D721Med (cell line): ENCODE measurements around the gene HMGXB3.

Source experiments
- DNase-seq: peaks from one replicate; pipeline ENCODE4 v3.0.0; 2011; ENCODE audit warnings: low spot score; ENCODE audit not compliant: insufficient read length
- FAIRE-seq: peaks from 2 replicates; lab custom pipeline; 2011; peaks lifted over from hg19 to GRCh38; lab: Jason Lieb, UNC
- CTCF ChIP-seq: IDR thresholded peaks from 2 replicates; pipeline ENCODE4 v1.5.1; 2012; ENCODE audit warnings: mild to moderate bottlenecking, control low read depth; ENCODE audit not compliant: insufficient read depth; ENCODE audit errors: missing control alignments

The HMGXB3 gene

GRCh38 chr5:150075233-150075632 lies 74.7 kb downstream of the HMGXB3 start:
- no peak for DNase-seq
- TF ChIP-seq CTCF, result no peak
- FAIRE-seq, result no peak

- FAIRE-seq, result no peak
These were observed 75.3 kb downstream of the HMGXB3 start for GRCh38 chr5:150075806-150076205.

GRCh38 chr5:150077060-150077459 lies 76.5 kb downstream of the HMGXB3 start:
- no peak for DNase-seq
- no peak for TF ChIP-seq CTCF
- no peak for FAIRE-seq

More at GRCh38 chr5:150075806-150076205, 75.3 kb downstream of the HMGXB3 start:
- DNase-seq, result no peak
- no peak for TF ChIP-seq CTCF

GRCh38 chr5:150077996-150078801 lies 77.7 kb downstream of the HMGXB3 start:
- TF ChIP-seq CTCF, result no peak
- FAIRE-seq (no peak), DNase-seq (no peak)

GRCh38 chr5:150078802-150079689 lies 78.5 kb downstream of the HMGXB3 start:
- FAIRE-seq (no peak), DNase-seq (no peak)
- TF ChIP-seq CTCF, result no peak

- TF ChIP-seq CTCF, result no peak
- no peak for FAIRE-seq
These were observed 79.4 kb downstream of the HMGXB3 start for GRCh38 chr5:150079909-150080461.

More at GRCh38 chr5:150079909-150080461, 79.4 kb downstream of the HMGXB3 start:
- DNase-seq, result no peak
